ENCODE measurements around the gene CAB39.
A peak's percentile ranks its signal among the peaks of the same experiment; 100 is the strongest.

DNA sequence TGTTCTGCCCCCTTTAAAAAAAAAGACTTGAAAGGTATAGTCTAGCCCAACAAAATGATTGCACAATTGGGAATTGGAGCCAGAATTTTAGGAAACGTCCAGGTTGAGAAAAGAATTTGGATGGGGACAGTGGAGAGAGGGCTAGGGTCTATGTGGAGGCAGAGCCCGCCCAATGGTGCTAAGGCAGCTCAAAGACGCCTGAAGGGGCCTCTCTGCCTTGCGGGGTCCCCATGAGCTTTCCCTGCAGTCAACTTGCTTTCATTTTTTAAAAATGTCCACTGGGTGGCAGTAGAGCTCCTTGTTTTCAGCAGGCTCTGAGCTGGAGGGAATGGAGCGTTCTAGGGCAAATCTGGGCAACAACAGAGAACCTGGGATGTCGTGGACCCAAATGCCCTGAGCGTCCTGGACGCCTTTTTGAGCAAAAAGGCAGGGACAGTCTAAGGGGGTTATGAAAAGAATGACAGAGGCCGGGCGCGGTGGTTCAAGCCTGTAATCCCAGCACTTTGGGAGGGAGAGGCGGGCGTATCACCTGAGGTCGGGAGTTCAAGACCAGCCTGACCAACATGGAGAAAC, 111.8 kb downstream of the CAB39 start:
- TF ChIP-seq, protein P1, sequence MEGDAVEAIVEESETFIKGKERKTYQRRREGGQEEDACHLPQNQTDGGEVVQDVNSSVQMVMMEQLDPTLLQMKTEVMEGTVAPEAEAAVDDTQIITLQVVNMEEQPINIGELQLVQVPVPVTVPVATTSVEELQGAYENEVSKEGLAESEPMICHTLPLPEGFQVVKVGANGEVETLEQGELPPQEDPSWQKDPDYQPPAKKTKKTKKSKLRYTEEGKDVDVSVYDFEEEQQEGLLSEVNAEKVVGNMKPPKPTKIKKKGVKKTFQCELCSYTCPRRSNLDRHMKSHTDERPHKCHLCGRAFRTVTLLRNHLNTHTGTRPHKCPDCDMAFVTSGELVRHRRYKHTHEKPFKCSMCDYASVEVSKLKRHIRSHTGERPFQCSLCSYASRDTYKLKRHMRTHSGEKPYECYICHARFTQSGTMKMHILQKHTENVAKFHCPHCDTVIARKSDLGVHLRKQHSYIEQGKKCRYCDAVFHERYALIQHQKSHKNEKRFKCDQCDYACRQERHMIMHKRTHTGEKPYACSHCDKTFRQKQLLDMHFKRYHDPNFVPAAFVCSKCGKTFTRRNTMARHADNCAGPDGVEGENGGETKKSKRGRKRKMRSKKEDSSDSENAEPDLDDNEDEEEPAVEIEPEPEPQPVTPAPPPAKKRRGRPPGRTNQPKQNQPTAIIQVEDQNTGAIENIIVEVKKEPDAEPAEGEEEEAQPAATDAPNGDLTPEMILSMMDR (IDR thresholded peaks at IDR 0.05; ENCODE audit: borderline replicate concordance, extremely low read depth, low read length, poor library complexity, severe bottlenecking), result peak; percentile 85
- TF ChIP-seq EZH2 (IDR thresholded peaks at IDR 0.05; ENCODE audit: borderline replicate concordance, low read depth, low read length, severe bottlenecking), result no peak
